ENCODE data around the gene ZC3H11A. TPM values are rescaled to one million over a fixed set of nuclear protein-coding genes. Genes with fewer than 3 reads are reported as not detected.
"Not testable (repeated sequence)": the region's sequence is repeated elsewhere in the genome, so short reads cannot be mapped to it uniquely, and the experiment has no call there.

ZC3H11A gene
- total RNA-seq, 1 experiment from 2014 or later, result 82.6 TPM

GRCh38 chr1:203792486-203792885 lies 2.9 kb upstream of the ZC3H11A start:
- Histone ChIP-seq H4K20me1 (ENCODE audit: insufficient read depth) (no peaks in the 10 kb centered on the region), H2AFZ (ENCODE audit: low read depth, low read length, poor library complexity, severe bottlenecking) (no peak overlapping the region), H3K9ac (ENCODE audit: low read length) (no peak overlapping the region), H3K9me2 (ENCODE audit: insufficient read depth) (no peaks in the 10 kb centered on the region), H3K9me3 (ENCODE audit: control insufficient read depth in 1 of 2, insufficient read depth in 1 of 2, low read depth in 1 of 2, low read length in 2 of 2) (no peaks in the 10 kb centered on the region), H3K36me3 (ENCODE audit: control insufficient read depth in 1 of 2, insufficient read depth in 2 of 2, low read length in 2 of 2) (peaks cover 3 to 8% of the 10 kb centered on the region in 2 experiments; a peak in 2 of 4 replicates), H3K79me2 (ENCODE audit: insufficient read depth, low read length) (peaks cover 16% of the 10 kb centered on the region), H3K4me2 (ENCODE audit: low read length) (no peak overlapping the region), H3K4me3 (replicated peaks in 1 of 2; ENCODE audit: low read depth in 1 of 2, low read length in 2 of 2) (no peak overlapping the region), H3K27ac (ENCODE audit: low read depth, low read length) (no peak overlapping the region), H3K4me1 (ENCODE audit: control insufficient read depth in 1 of 2, insufficient read depth in 2 of 2, low read length in 2 of 2) (peaks cover 15 to 46% of the 10 kb centered on the region in 2 experiments), H3K27me3 (ENCODE audit: insufficient read depth, low read length) (no peaks in the 10 kb centered on the region)
- ChIA-PET CTCF (no interaction called here), POLR2A (no interaction called here), RAD21 (ENCODE audit: low non-redundant PET in 1 of 2, low total read pairs in 2 of 2, uncharacterized antibody in 2 of 2, unreplicated experiment in 2 of 2) (no interaction called here)
- ATAC-seq, result no peak
- no peak for DNase-seq (ENCODE audit: low read depth, low spot score)
- BruUV-seq (replicated peaks), result no TSS peak
- TF ChIP-seq CEBPB (IDR thresholded peaks at IDR 0.05; ENCODE audit: low read depth), result no peak
- TF ChIP-seq ZNF274 (IDR thresholded peaks at IDR 0.05; ENCODE audit: low read depth, low read length), result no peak
- no peak for TF ChIP-seq POLR2AphosphoS5 (IDR thresholded peaks at IDR 0.05; ENCODE audit: low read depth, low read length)
- intact Hi-C loops (cut with micrococcal nuclease), result no loop called here

DNA sequence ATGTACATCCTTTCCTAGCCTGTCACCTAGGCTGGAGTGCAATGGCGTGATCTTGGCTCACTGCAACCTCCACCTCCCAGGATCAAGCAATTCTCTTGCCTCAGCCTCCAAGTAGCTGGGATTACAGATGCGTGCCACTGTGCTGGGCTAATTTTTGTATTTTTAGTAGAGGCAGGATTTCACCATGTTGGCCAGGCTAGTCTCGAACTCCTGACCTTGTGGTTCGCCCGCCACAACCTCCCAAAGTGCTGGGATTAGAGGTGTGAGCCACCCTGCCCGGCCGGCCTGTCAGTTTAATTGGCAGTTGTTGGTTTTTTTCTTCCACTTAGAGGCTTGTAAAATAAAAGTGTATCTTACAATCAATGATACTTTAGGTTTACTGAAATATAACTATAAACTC lies 1.9 kb upstream of the ZC3H11A start:
- H3K4me2 ChIP-seq (ENCODE audit: low read length); intact Hi-C loops (cut with micrococcal nuclease); ATAC-seq; H3K9me3 ChIP-seq (ENCODE audit: control insufficient read depth in 1 of 2, insufficient read depth in 1 of 2, low read depth in 1 of 2, low read length in 2 of 2); RAD21 ChIA-PET (ENCODE audit: low non-redundant PET in 1 of 2, low total read pairs in 2 of 2, uncharacterized antibody in 2 of 2, unreplicated experiment in 2 of 2); H3K27ac ChIP-seq (ENCODE audit: low read depth, low read length); H3K4me3 ChIP-seq (replicated peaks in 1 of 2; ENCODE audit: low read depth in 1 of 2, low read length in 2 of 2); CTCF ChIA-PET; H3K9me2 ChIP-seq (ENCODE audit: insufficient read depth); H3K27me3 ChIP-seq (ENCODE audit: insufficient read depth, low read length); H3K9ac ChIP-seq (ENCODE audit: low read length); H2AFZ ChIP-seq (ENCODE audit: low read depth, low read length, poor library complexity, severe bottlenecking); BruUV-seq (replicated peaks); H4K20me1 ChIP-seq (ENCODE audit: insufficient read depth); DNase-seq (ENCODE audit: low read depth, low spot score); POLR2A ChIA-PET: not testable (repeated sequence)
- Histone ChIP-seq H3K36me3 (ENCODE audit: control insufficient read depth in 1 of 2, insufficient read depth in 2 of 2, low read length in 2 of 2) (peaks cover 6 to 18% of the 10 kb centered on the region in 2 experiments; a peak in 3 of 4 replicates), H3K79me2 (ENCODE audit: insufficient read depth, low read length) (peaks cover 27% of the 10 kb centered on the region), H3K4me1 (ENCODE audit: control insufficient read depth in 1 of 2, insufficient read depth in 2 of 2, low read length in 2 of 2) (peaks cover 14 to 36% of the 10 kb centered on the region in 2 experiments)
